ENCODE results near the gene MEGF9.

Gene MEGF9

GRCh38 chr9:120574473-120574872 lies 139.8 kb downstream of the MEGF9 start:
- TF ChIP-seq CTCF (IDR thresholded peaks at IDR 0.05) (no peak), ZFX (IDR thresholded peaks at IDR 0.05; ENCODE audit: borderline replicate concordance) (no peak)
- H3K27ac ChIP-seq: no peak overlapping the region

GRCh38 chr9:120572472-120572871 lies 141.8 kb downstream of the MEGF9 start:
- no peak overlapping the region for H3K27ac ChIP-seq
- TF ChIP-seq ZFX (IDR thresholded peaks at IDR 0.05; ENCODE audit: borderline replicate concordance): no peak

- no peak for TF ChIP-seq ZFX (IDR thresholded peaks at IDR 0.05; ENCODE audit: borderline replicate concordance)
- 0 out of 2 replicates have a peak overlapping the region, but pooled peaks have one; percentile 17 for H3K27ac ChIP-seq
Observed at GRCh38 chr9:120571443-120572257, 142.6 kb downstream of the MEGF9 start.

- TF ChIP-seq CTCF (IDR thresholded peaks at IDR 0.05) (no peak), ZFX (IDR thresholded peaks at IDR 0.05; ENCODE audit: borderline replicate concordance) (no peak)
- no peak overlapping the region for H3K27ac ChIP-seq
Observed at GRCh38 chr9:120570296-120570695, 144.0 kb downstream of the MEGF9 start.

GRCh38 chr9:120569556-120569955 lies 144.7 kb downstream of the MEGF9 start:
- no peak overlapping the region for H3K27ac ChIP-seq
- TF ChIP-seq CTCF (IDR thresholded peaks at IDR 0.05): no peak
- no peak for TF ChIP-seq ZFX (IDR thresholded peaks at IDR 0.05; ENCODE audit: borderline replicate concordance)

GRCh38 chr9:120568816-120569215 lies 145.5 kb downstream of the MEGF9 start:
- no peak overlapping the region for H3K27ac ChIP-seq
- no peak for TF ChIP-seq CTCF (IDR thresholded peaks at IDR 0.05)
- no peak for TF ChIP-seq ZFX (IDR thresholded peaks at IDR 0.05; ENCODE audit: borderline replicate concordance)

- H3K27ac ChIP-seq: no peak overlapping the region
- TF ChIP-seq ZFX (IDR thresholded peaks at IDR 0.05; ENCODE audit: borderline replicate concordance): no peak
Observed at GRCh38 chr9:120567874-120568273, 146.4 kb downstream of the MEGF9 start.

GRCh38 chr9:120567081-120567480 lies 147.2 kb downstream of the MEGF9 start:
- H3K27ac ChIP-seq: no peak overlapping the region
- TF ChIP-seq ZFX (IDR thresholded peaks at IDR 0.05; ENCODE audit: borderline replicate concordance) (no peak), CTCF (IDR thresholded peaks at IDR 0.05) (no peak)

- no peak for TF ChIP-seq ZFX (IDR thresholded peaks at IDR 0.05; ENCODE audit: borderline replicate concordance)
- no peak for TF ChIP-seq CTCF (IDR thresholded peaks at IDR 0.05)
- no peak overlapping the region for H3K27ac ChIP-seq
Observed at GRCh38 chr9:120564589-120564988, 149.7 kb downstream of the MEGF9 start.

All from 22Rv1 (cell line).